Kidney epithelial cell (primary cell): Measurements from ENCODE around the gene MAN2A1. TPM values are rescaled to one million over a fixed set of nuclear protein-coding genes. Genes with fewer than 3 reads are reported as not detected.

Experiments used
- DNase-seq: peaks from one replicate; pipeline ENCODE4 v3.0.0-alpha.2; 2010; ENCODE audit warnings: low read depth
- H3K27me3 ChIP-seq: 2 replicates; pipeline ENCODE4 v1.6.0; 2011; ENCODE audit warnings: low read length; ENCODE audit not compliant: control insufficient read depth, insufficient read depth
- H3K36me3 ChIP-seq: 2 replicates; pipeline ENCODE4 v1.5.1; 2011; ENCODE audit warnings: low read length; ENCODE audit not compliant: control insufficient read depth, insufficient read depth
- H3K4me3 ChIP-seq: 2 replicates; pipeline ENCODE4 v1.5.1; 2011; ENCODE audit warnings: low read depth, mild to moderate bottlenecking, control low read depth, low read length
- CTCF ChIP-seq: IDR thresholded peaks from 2 replicates; pipeline ENCODE4 v1.5.1; 2011; ENCODE audit warnings: mild to moderate bottlenecking, moderate library complexity, low read length, control low read depth, inconsistent platforms; ENCODE audit not compliant: insufficient read depth, poor library complexity, severe bottlenecking
- total RNA-seq: library from RNA; depleted of rRNA; stranded (reverse); fragments of >200 nt; gene quantifications from 2 replicates; pipeline ENCODE4 v1.2.3, GENCODE V29; 2015

The MAN2A1 gene
- total RNA-seq, 1 donor from 2014 or later: 53.1 TPM

- Histone ChIP-seq H3K36me3 (no peaks in the 10 kb centered on the region), H3K27me3 (no peaks in the 10 kb centered on the region), H3K4me3 (no peak overlapping the region)
- TF ChIP-seq CTCF: no peak
- DNase-seq: peak; percentile 50
These were observed 32.9 kb upstream of the MAN2A1 start for GRCh38 chr5:109656829-109657228.

GRCh38 chr5:109659901-109660300, 29.8 kb upstream of the MAN2A1 start:
- no peak for DNase-seq
- H3K4me3 ChIP-seq: no peak overlapping the region
- no peaks in the 10 kb centered on the region for H3K27me3 ChIP-seq
- no peak for TF ChIP-seq CTCF
- H3K36me3 ChIP-seq: no peaks in the 10 kb centered on the region

GRCh38 chr5:109660301-109660700, 29.4 kb upstream of the MAN2A1 start:
- H3K4me3 ChIP-seq: no peak overlapping the region
- H3K36me3 ChIP-seq: no peaks in the 10 kb centered on the region
- DNase-seq: no peak
- no peak for TF ChIP-seq CTCF
- no peaks in the 10 kb centered on the region for H3K27me3 ChIP-seq

- no peak for TF ChIP-seq CTCF
- no peaks in the 10 kb centered on the region for H3K27me3 ChIP-seq
- H3K4me3 ChIP-seq: no peak overlapping the region
- no peaks in the 10 kb centered on the region for H3K36me3 ChIP-seq
- DNase-seq: no peak
These were observed 21.5 kb upstream of the MAN2A1 start for GRCh38 chr5:109668237-109668636.

GRCh38 chr5:109668668-109669422, 20.9 kb upstream of the MAN2A1 start:
- TF ChIP-seq CTCF: no peak
- no peaks in the 10 kb centered on the region for H3K27me3 ChIP-seq
- H3K4me3 ChIP-seq: no peak overlapping the region
- no peak for DNase-seq
- H3K36me3 ChIP-seq: no peaks in the 10 kb centered on the region
